GM18858 (cell line): ENCODE results near the gene ACTMAP.
"Not testable (repeated sequence)": the region's sequence is repeated elsewhere in the genome, so short reads cannot be mapped to it uniquely, and the experiment has no call there.

Experiments
- ATAC-seq: cut with Tn5 transposase; IDR thresholded peaks from one replicate; pipeline ENCODE4 v1.9.1; 2021; ENCODE audit not compliant: unreplicated experiment

ACTMAP gene

GRCh38 chr19:40776932-40777644 lies 26.8 kb upstream of the ACTMAP start:
- peak; percentile 51 for ATAC-seq

- ATAC-seq: no peak
Observed at GRCh38 chr19:40776364-40776763, 26.1 kb upstream of the ACTMAP start.

- ATAC-seq: no peak
Observed at GRCh38 chr19:40775632-40776022, 25.4 kb upstream of the ACTMAP start.

- no peak for ATAC-seq
Observed at GRCh38 chr19:40774916-40775631, 24.8 kb upstream of the ACTMAP start, which contains the start of gene MIA. Gene MIA (plus strand): TSS chr19:40775521. CDS start chr19:40775543, 22 bp downstream.

- not testable (repeated sequence) for ATAC-seq
Observed at GRCh38 chr19:40771101-40771862, 21.0 kb upstream of the ACTMAP start.

GRCh38 chr19:40768869-40769268 lies 18.6 kb upstream of the ACTMAP start:
- ATAC-seq: no peak

- ATAC-seq: not testable (repeated sequence)
Observed at GRCh38 chr19:40766385-40766784, 16.1 kb upstream of the ACTMAP start.

GRCh38 chr19:40763963-40764362 lies 13.7 kb upstream of the ACTMAP start:
- no peak for ATAC-seq

GRCh38 chr19:40763526-40763925 lies 13.2 kb upstream of the ACTMAP start:
- ATAC-seq: no peak

- ATAC-seq: no peak
Observed at GRCh38 chr19:40762754-40763470, 12.6 kb upstream of the ACTMAP start.

- ATAC-seq: no peak
Observed at GRCh38 chr19:40759352-40759751, 9.1 kb upstream of the ACTMAP start.

- no peak for ATAC-seq
Observed at GRCh38 chr19:40758491-40758890, 8.2 kb upstream of the ACTMAP start.

GRCh38 chr19:40756502-40757110 lies 6.3 kb upstream of the ACTMAP start:
- no peak for ATAC-seq

GRCh38 chr19:40755791-40756190 lies 5.5 kb upstream of the ACTMAP start:
- no peak for ATAC-seq

GRCh38 chr19:40755248-40755624 lies 5.0 kb upstream of the ACTMAP start:
- no peak for ATAC-seq

GRCh38 chr19:40754611-40755247 lies 4.5 kb upstream of the ACTMAP start:
- no peak for ATAC-seq

GRCh38 chr19:40752257-40752781 lies 2.0 kb upstream of the ACTMAP start:
- ATAC-seq: no peak

- peak; percentile 32 for ATAC-seq
Observed at GRCh38 chr19:40750874-40751537, 729 bp upstream of the ACTMAP start, which contains the start of gene SNRPA. Gene SNRPA (plus strand): TSS chr19:40751203. CDS start chr19:40751409, 206 bp downstream.

- ATAC-seq: no peak
Observed at GRCh38 chr19:40747536-40747935, 2.7 kb downstream of the ACTMAP start.
